ENCODE results near the gene MRPL23. TPM values are rescaled to one million over a fixed set of nuclear protein-coding genes. Genes with fewer than 3 reads are reported as not detected.
"Not testable (repeated sequence)": the region's sequence is repeated elsewhere in the genome, so short reads cannot be mapped to it uniquely, and the experiment has no call there.

MRPL23 gene
- total RNA-seq, 1 donor from 2014 or later, result 51.3 TPM

DNA sequence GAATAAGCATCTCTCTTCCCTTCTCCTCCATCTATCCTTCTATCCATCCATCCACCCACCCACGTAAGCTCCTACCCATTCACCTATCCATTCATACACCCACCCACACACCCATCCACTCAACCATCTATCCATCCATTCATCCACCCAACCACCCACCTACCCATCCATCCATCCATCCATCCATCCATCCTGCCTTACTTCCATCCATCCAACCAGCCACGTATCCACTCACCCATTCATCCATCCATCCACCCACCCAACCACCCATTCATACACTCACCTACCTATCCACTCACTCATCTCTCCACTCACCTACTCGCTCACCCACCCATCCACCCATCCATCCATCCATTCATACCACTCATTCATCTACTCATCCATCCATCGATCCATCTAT lies 14.5 kb upstream of the MRPL23 start:
- intact Hi-C loops (cut with micrococcal nuclease), result no loop called here

DNA sequence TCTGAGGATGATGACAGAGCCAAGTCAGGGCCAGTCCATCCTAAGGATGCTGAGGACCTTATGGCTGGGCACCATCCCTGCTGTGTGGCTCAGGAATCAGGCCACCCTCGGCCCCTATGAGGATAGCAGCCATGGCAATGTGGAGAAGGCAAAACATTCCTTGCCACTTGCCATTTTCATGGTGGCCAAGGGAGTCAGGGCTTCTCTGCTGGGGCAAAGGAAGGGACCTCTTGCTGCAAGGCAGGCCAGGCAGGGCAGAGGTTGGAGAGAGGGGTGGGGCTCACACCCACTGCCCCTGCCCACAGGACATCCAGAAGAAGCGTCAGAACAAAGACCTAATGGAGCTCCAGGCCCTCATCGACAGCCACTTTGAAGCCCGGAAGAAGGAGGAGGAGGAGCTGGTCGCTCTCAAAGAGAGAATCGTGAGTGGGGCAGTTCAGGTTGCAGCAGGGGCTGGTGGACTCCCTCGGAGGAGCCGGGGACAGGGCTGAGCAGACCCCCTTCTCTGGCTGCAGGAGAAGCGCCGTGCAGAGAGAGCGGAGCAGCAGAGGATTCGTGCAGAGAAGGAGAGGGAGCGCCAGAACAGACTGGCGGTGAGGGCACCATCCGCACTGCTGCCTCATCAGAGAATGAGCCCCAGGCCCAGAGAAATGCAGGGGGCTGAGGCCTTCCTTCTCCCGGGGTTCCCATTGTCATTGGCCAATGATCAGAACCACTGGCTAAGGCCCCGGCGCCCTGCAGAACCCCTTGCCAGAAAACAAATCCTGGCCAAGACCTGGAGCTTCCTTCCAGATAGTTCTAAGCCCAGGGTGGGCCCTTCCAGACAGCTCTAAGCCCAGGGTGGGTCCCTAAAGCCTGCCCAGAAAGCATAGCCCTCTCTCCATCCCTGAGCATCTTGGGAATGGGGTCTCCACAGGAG lies 13.5 kb upstream of the MRPL23 start:
- intact Hi-C loops (cut with micrococcal nuclease), result loop anchor here (2.0 kb wide), 1 partner anchor 21 kb away; no protein-coding TSS in a partner anchor

DNA sequence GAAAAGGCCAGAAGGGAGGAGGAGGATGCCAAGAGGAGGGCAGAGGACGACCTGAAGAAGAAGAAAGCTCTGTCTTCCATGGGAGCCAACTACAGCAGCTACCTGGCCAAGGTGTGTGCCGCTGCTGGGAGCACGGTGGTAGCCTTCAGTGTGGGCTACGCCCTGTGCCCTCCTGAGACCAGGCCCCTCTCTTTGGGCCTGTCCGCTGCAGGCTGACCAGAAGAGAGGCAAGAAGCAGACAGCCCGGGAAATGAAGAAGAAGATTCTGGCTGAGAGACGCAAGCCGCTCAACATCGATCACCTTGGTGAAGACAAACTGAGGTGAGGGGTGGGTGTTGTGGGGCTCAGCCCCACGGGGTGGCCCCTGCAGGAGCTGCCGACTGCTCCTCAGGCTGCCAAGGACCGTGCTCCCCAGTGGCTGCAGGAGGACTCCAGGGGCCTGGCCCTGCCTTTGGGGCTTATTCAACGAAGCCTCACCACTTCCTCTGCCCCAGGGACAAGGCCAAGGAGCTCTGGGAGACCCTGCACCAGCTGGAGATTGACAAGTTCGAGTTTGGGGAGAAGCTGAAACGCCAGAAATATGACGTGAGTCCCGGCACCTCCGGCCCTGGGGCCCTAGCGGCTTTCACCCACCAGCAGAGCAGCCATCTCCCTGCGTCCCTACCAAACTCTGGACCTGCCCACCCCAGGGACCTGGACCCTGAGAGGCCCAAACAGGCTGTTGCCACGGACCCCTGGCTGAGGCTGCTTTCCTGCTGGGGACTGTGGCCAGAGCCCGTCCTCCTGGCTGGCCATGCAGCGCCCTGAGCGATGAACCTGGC lies 12.6 kb upstream of the MRPL23 start:
- intact Hi-C loops (cut with micrococcal nuclease), result loop anchor here (2.0 kb wide), 1 partner anchor 22 kb away; no protein-coding TSS in a partner anchor

DNA sequence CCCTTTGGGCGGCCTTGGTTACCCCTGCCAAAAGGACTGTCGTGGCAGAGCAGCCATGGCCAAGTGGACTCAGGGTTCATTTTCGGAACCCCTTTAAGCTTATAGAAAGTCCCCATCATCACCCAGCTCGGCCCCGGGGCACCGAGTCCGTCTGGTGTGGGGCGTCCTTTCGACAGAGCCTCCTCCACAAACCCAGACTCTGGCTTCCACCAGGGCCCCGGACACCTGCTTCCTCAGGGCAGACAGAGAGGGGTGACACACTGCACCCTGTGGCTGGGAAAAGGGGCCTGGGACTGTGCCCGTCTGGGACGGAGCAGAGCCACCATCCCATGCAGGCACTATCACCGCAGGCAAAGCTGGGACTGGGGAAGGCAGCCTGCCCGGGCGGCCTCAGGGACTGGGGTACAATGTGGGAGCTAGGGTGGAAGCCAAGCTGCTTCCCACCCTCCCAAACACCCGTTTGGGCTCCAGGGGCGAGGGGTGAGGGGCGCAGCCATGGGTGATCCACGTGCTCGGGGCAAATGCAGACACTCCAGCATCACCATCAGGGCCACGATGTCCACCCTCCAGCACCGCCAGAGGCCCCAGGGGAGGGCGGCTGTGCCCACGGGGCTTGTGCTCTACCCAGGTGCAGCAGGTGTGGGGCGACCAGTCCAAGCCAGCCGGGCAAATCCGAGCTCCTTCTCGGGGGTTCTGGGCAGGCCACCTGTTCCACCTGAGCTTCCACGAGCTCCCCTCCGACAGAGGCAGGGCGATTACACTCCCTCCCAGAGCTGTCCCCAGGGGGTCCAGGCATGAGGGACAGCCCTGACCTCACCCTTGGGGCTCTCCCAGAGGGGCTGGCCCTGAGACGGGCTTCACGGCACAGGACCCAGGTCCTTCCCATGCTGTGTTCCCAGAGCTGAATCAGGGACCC lies 11.7 kb upstream of the MRPL23 start:
- intact Hi-C loops (cut with micrococcal nuclease), result loop anchor here (2.0 kb wide), 1 partner anchor 23 kb away; no protein-coding TSS in a partner anchor

DNA sequence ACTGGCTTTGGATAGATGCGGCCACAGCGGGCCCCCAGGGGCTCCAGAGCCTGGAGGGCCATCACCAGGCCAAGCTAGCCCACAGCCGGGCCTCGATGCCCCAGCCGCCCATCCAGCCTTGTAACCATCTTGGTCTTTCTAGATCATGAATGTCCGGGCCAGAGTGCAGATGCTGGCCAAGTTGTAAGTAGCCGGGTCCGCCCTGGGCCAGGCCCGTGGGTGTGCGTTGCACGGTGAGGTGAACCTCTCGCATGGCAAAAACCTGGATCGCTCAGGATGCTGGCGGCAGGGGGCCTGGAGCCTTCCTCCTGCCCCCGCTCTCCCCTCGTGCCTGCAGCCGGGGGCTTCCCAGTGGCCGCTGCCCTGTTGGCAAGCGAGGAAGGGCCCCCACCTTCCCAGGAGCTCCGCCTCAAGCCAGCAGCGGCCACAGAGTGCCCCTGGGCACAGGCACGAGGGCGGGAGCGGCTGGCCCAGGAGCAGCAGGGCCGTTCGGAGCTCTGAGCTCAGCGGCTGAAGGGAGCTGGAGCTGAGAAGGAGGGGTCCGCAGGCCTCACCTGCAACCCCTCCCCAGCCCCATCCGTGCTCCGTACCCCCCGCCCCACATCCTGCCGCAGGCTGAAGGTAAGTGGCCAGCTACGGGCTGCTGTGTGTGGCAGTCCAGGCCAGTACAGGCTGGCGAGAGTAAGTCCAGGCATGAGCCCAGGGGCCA lies 10.9 kb upstream of the MRPL23 start:
- intact Hi-C loops (cut with micrococcal nuclease), result no loop called here

DNA sequence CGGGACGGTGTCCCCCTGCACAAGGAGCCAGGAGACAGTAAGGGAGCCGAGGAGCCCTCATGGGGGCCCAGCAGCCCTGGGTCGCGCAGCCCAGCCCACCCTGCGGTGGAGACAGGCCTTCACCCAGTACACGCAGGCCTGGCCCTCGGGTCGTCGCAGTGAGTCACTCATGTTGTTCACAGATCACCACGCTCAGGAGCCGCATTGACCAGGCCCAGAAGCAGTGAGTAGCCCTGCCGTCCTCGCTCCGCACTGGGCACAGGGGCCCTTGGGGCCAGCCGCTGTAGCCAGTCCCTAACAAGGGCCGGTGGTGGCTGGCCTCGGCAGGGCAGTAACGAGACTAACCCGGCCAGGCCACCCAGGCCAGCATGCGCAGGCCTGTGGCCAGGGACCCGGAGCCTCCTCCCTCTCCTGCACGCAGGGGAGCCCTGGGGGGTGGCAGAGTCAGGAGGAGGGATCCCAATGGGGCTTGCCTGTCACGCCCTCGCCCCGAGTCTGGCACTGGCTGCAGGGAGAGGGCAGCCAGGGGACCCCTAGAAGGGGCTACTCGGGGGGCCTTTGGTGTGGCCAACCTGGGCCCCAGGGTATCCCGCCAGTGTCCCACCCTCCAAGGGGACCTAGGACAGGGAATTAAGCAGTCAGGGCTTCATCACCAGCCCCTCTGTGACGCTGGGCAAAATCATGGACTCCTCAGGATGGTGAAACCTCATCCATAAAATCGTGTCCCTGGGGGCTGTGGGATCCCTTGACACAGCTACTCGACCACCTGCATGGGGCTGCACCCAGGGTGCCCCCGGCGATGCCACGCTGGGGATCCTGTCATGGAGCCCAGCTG lies 10.1 kb upstream of the MRPL23 start:
- intact Hi-C loops (cut with micrococcal nuclease), result no loop called here

DNA sequence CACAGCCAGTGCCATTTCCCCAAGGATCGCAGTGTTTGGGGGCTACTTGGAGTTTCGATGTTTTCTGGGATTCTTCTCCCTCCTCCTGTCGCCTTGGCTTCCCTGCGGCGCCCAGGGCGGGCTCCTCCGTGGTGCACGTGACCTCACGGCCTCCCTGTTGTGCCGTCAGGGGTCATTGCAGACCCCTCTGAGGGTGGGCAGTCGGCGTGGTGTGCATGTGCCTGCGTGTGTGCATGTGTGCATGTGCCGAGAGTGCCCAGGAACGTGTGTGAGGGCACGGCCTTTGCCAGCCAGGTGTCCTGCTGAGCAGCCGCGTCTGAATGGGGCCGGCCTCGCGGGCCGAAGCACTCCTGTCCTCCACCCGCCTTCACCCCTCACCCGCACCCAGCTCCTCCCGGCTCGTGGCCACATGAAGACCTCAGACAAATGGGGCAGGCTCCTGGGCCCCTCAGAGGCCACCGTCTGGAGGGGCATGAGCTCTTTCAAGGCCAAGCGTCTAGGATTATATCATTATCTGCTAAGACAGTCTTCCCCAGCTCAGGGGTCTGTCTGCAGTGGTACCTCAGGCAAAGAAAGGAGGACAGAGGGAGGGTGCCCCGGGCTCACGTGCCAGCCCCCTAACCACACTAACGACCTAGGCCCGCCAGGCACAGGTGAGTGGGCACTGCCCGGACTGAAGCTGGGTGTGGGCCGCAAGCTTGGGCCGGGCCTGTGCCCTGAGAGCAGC lies 9.4 kb upstream of the MRPL23 start:
- intact Hi-C loops (cut with micrococcal nuclease), result loop anchor here (1.0 kb wide), 1 partner anchor 22 kb away; no protein-coding TSS in a partner anchor

DNA sequence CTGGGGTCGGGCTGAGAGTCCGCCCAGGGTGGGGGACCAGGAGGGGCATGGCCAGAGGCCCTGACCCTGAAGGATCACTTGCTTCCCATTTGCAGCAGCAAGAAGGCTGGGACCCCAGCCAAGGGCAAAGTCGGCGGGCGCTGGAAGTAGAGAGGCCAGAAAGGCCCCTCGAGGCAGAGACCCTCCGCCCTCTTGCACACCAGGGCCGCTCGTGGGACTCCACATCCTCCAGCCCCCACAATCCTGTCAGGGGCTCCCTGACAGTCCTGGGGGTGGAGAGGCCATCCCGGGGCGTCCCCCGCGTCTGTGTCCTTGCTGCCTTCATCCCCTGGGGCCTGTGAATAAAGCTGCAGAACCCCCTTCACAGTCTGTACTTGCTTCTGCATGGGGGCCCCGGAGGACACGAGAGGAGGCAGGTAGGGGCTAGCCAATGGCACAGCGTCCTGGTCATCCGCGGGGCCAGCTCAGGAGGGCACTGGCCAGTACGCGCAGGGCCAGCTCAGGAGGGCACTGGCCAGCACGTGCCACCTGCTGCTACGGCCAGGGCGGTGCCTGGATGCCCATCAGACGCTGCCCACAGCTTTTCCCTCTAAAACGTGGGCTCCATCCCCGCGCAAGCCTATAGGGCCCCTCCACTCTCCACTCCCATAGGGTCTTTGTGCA lies 8.7 kb upstream of the MRPL23 start:
- intact Hi-C loops (cut with micrococcal nuclease), result loop anchor here (1.0 kb wide), 1 partner anchor 23 kb away; no protein-coding TSS in a partner anchor

DNA sequence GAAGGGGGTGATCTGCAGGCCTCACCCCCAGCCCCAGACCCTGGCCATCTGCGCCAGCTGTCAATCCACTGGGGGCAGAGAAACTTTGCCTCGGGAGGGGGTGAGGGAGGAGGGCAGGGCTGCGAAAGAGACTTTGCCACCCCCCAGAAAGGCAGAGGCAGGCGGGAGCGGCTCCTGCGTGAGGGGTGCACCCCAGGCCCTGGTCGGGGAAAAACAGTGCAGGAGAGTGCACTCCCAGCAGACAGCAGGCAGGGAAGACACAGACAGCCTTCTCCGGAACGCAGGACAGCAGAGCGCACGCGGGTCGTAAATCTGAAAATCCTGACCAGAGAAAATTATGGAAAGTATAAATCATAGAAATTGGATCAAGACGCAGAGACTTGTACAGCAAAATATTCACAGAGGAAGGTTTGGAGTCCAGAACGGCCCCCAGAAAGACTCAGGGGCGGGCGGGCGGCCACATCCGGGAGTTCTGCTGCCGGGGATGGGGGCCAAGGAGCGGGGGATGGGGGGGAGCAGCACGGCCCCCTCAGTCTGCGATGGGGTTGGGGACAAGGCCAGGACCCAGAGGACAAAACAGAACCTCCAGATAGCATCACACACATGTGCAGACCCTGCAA lies 8.0 kb upstream of the MRPL23 start:
- intact Hi-C loops (cut with micrococcal nuclease), result no loop called here

DNA sequence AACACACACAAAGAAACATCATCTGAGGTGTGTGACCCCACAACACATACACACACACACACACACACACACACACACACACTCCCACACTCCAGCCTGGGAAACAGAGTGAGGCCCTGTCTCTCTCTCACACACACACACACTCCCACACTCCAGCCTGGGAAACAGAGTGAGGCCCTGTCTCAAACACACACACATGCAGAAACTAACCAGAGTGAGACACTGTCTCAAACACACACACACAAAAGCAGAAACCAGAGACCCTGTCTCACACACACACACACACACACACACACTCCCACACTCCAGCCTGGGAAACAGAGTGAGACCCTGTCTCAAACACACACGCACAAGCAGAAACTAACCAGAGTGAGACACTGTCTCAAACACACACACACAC lies 7.3 kb upstream of the MRPL23 start:
- intact Hi-C loops (cut with micrococcal nuclease), result not testable (repeated sequence)

DNA sequence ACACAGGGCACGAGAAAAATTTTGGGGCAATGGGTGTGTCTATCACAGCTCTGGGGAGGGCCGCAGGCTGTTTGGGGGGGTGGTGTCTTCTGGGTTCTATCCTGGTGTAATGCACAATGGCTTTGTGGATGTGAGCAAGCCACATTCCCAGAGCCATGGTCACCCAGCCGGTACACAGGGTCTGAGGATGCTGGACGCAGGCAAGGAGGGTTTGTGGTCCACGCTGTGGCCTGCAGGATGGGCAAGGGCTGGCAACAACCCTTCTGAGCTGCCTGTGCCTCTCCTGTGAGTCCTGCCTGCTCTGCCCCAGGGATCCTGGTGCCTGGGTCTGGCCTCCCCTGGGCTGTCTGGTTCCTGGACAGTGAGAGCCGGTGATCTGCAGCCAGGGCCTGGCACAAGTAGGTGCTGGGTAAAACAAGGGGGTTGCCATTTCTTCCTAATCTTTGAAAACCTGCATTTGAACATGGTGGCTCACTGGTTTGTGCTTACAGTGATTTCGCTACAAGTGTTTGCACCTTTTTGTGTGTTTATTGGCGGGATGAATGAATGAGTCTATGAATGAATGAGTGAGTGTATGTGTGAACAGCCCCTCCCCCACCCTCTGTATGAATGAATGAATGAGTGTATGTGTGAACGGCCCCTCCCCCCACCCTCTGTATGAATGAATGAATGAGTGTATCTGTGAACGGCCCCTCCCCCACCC lies 4.4 kb upstream of the MRPL23 start:
- intact Hi-C loops (cut with micrococcal nuclease), result no loop called here

DNA sequence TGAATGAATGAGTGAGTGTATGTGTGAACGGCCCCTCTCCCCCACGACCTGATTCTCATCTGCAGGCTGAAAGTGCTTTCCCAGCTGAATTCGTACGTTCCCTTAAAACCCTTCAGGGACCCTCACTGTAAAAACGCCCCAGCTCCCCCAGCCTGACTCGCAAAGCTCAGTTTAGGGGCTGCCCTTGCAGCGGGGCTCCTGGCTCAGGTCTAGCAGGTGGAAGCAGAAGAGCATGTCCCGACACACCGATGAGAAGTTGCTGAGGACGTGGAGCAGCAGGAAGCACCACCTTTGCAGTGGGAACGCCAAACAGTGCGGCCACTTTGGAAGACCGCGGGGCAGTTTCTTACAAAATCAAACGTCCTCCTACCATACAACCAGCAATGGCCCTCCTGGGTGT lies 3.6 kb upstream of the MRPL23 start:
- intact Hi-C loops (cut with micrococcal nuclease), result no loop called here

DNA sequence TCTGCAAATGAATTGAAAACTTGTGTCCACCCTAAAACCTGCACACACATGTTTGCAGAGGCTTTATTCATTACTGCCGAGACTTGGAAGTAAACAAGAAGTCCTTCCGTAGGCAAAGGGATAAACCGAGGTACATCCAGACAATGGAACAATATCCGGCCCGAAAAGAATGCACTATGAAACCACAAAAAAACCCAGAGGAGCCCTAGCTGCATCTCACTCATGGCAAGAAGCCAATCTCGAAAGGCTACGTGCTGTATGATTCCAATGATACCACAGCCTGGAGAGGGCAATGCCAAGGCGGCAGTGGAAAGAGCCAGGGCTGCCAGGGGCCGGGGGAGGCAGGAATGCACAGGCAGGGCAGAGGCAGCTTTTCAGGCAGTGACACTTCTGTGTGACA lies 3.2 kb upstream of the MRPL23 start:
- intact Hi-C loops (cut with micrococcal nuclease), result no loop called here

DNA sequence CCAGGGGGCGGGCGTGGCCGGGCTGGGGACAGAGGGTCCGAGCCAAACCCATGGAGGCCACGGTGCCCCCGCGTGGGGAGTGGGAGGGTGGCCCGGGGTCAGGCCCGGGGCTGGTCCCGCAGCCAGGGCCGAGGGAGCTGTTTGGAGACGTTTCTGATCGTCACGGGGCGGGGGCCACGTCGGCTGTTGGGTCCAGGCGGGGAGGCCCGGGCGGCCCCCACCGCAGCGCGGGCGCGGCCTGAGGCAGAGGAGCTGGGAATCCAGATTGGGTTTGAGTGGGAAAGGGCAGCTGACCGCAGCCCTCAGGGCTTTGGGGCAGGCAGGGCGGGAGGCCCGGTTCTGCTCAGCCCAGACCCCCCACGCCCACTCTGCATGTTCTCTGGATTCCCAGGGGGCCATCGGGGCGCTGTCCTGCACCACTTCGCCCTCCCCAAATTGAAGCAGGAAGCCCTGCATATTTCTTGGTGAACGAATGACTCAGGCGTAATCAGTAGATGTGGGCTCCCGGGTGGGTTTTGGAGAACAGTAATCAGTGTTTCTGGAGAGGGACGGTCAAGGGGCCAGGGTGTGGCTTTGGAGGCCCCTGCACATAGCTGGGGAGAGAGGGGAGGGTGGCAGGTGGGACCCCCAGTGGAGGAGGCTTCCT lies 583 bp downstream of the MRPL23 start:
- intact Hi-C loops (cut with micrococcal nuclease), result no loop called here

DNA sequence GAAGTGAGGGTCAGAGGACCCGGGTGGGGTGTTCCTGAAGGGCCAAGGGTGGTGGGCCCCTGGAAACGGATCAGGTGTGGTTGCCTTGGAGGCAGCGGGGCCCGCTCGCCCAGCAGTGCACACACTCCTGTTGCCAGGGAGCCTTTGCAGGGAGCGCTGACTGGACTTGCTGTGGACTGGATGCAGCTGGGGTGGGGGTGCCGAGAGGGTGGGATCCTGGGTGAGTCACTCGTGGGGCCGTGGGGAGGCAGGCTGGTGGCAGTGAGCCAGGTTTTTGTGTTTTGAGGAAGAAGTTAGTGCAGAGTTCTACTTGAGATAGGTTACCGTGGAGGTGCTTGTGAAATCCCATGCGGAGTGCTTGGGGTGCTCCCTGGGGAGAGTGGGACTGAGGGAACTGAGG lies 1.3 kb downstream of the MRPL23 start:
- intact Hi-C loops (cut with micrococcal nuclease), result no loop called here

DNA sequence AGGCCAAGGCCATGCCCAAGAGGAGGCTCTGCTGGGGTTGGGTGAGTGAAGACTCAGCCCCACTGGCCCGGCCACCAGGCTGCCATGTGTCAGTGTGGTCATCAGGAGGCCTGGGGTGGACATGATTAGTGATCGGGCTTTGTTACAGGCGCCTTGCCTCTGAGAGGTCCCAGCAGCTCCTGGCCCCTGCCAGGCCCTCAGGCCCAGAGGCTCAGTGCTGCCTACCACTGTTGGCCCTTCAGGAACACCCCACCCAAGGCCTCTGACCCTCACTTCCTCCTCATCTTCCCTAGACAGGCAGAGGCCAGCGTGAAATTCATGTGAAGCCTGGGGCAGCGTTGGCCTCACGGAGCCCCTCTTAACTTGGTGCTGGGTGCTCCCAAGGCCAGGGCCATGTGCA lies 2.2 kb downstream of the MRPL23 start:
- intact Hi-C loops (cut with micrococcal nuclease), result no loop called here

DNA sequence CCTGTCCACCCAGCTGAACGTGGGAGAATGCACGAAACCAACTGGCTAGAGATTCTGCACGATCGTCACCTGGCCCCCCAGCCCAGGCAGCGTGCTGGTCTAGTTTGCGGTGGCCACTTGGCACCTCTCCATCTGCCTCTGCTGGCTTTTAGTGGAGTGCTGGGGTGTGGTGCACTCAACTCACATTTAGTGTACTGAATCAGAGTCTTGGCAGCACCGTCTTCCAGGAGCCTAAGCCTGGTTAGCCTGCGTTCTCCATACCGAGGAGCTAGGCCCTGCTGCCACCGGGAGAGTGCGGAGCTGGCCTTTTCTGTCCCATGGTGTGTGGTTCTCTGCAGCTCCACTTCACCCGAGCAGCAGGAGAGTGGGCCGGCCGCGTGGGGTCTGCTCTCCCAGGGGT lies 2.8 kb downstream of the MRPL23 start:
- intact Hi-C loops (cut with micrococcal nuclease), result no loop called here

Measured in T-helper 1 cell treated with Interleukin-12 subunit alpha and Interleukin-12 subunit beta and Interleukin-4 antibody, amounts not matched to agents 30 ng/mL and 1 ng/mL, for 36 hours (primary cell).